GM15510 (cell line): ENCODE data around the gene BEND6.

Source experiments
- POLR2A ChIP-seq: IDR thresholded peaks from 3 replicates; pipeline ENCODE4 v1.6.1; 2011; ENCODE audit warnings: borderline replicate concordance; ENCODE audit not compliant: insufficient read length; ENCODE audit errors: extremely low read depth

BEND6 gene

DNA sequence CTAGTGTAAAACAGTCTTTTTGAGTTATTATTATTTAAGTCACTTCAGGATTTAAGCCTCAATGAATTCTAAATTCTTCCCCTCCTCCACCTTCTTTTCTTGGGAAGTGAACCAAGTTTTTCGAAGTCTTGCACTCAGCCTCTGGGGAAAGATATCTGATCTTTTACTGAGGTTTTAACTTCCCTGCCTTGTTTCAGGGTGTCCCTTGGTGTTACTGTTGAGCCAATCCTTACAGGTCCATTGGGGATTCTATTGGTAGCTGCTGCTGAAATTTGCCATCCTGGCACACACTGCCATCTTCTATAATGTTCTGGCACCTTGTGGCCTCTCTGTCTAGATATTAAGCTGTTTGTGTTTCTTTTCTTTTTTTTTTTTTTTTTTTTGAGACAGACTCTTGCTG is 31.7 kb downstream of the BEND6 start:
- no peak for TF ChIP-seq POLR2A

DNA sequence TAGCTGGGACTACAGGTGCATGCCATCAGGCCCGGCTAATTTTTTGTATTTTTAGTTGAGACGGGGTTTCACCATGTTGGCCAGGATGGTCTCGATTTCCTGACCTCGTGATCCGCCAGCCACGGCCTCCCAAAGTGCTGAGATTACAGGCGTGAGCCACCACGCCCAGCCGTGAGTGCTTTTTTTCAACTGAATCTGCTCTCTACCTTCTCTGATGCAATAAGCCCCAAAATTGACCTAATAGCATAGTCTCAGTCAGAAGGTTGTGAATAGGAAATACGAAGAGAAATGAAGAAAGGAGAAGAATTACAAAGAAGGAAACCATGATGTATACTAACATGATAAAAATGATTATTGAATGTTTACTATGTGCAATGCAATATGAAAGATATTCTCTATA is 33.2 kb downstream of the BEND6 start:
- no peak for TF ChIP-seq POLR2A

DNA sequence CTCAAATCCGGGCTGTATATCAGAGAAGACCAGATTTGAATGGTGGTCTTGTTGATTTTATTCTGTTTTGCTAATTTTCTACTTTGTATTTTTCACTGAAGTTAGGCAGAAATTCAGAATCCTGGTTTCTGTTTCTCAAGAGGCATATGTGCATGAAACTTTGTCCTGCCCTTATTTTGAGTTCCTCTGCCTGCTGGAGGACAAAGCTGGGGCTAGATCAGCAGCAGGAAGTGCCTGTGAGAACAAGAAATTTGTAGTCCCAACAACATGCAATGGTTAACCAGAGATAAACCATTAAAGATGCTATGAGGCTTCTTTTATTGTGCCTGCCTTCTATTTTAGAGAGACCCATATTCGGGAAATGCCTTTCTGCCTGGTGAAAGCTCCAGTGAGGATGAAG is 37.1 kb downstream of the BEND6 start:
- no peak for TF ChIP-seq POLR2A

DNA sequence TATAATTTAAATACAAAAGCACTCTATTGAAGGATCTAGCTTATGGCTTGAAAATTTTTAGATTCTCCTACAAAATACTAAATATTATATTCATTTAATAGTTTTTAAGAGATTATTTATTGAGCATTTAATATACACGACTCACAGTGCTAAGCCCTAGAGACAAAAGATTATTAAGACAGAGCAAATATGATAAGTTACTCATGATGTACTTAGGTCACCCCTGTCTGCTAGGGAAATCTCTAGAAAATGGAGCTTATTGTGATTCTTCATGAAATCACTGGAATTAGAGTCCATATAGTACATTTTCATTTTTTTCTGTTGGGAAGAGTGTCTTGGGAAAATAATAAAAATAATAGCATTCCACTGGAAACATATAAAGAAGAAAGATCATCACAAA is 37.8 kb downstream of the BEND6 start:
- TF ChIP-seq POLR2A: no peak

DNA sequence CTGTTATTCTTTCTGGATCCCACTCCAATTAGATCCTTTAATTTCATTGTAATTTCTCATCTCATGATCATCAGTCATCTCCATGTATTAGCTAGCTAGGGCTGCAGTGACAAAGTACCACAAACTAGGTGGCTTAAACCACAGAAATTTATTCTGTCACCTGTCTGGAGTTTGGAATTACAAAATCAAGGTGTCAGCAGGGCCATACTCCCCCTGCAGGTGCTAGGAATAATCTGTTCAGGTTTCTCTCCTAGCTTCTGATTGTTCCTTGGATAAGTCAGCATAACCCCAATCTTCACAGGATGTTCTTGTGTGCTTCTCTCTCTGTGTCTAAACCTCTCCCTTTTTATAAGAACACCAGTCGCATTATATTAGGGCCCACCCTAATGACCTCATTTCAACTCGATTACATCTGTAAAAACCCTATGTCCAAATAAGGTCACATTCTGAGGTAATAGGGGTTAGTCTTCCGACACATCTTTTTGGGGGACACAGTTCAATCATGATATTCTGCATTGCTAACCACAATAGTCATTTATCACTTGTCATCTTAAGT is 40.5 kb downstream of the BEND6 start:
- no peak for TF ChIP-seq POLR2A

DNA sequence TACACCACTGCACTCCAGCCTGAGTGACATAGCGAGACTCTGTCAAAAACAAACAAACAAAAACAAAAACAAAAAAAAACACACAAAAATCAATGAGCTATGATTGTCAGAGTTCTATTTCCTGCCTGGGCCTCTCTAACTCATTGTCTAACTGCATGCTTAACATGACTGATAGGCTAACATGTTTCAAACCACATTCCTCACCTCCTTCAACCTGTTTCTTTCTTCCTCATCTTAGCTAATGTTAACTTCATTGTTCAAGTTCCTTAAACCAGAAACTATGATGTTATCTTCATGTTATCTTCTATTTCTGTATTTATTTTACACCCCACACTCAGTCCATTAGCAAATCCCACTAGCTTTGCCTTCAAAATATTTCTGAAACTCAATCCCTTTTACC is 41.5 kb downstream of the BEND6 start:
- no peak for TF ChIP-seq POLR2A

DNA sequence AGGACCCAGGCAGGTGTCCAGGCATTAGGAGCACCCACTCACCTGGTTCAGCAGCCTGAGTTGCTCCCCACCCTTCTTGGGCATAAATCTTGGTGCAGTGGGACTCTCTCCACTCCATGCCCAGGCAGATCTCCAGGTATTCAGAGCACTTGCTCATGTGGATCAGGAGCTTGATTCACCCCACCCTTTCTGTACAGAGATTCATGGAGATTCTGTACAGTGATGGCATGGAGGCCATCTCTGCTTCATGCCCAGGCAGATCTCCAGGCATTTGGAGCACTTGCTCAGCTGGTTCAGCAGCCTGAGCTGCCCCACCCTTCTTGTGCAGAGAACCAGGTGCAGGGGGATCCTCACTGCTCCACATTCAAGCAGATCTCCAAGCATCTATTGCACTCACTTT is 44.1 kb downstream of the BEND6 start:
- no peak for TF ChIP-seq POLR2A

DNA sequence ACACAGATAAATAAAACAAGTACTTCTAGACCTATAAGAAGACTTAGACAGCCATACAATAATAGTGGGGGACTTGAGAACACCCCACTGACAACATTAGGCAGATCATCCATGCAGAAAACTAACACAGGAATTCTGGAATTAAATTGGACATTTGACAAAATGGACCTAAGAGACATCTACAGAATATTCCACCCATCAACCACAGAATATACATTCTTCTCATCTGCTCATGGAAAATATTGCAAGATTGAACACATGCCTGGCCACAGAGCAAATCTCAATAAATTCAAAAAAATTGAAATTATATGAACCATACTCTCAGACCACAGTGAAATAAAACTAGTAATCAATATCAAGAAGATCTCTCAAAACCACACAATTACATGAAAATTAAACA is 47.3 kb downstream of the BEND6 start:
- no peak for TF ChIP-seq POLR2A

DNA sequence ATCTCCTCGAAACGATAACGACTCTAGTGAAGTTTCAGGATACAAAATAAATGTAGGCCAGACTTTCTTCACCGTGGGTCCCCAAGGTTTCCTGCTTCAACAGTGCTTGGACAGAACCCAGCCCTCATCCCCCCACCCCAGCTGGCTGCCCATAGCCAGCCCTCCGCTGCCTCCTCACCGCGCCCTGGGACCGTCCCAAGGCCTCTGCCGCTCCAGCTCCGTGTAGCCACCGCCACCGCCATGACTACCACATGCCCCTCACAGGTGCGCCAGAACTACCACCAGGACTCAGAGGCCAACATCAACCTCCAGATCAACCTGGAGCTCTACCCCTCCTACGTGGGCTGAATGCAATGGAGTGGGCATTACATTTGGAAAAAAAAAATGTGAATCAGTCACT is 49.4 kb downstream of the BEND6 start:
- no peak for TF ChIP-seq POLR2A

DNA sequence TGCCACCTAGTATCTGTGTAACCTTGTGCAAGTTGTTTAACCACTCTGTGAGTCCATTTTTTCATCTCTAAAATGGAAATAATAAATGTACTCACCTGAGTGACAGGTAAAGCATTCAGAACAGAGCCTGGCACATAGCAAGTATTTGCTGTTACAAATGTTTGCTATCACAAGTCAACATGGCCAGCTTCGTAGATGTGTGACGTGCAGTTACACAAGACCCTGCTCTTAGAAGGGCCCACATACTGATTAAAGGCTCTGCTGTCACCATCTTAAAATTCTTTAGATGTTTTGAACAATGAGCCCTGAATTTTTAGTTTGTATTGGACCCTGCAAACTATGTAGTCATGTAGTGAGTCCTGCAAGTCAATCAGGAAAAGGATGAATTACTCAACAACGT is 51.2 kb downstream of the BEND6 start:
- no peak for TF ChIP-seq POLR2A

DNA sequence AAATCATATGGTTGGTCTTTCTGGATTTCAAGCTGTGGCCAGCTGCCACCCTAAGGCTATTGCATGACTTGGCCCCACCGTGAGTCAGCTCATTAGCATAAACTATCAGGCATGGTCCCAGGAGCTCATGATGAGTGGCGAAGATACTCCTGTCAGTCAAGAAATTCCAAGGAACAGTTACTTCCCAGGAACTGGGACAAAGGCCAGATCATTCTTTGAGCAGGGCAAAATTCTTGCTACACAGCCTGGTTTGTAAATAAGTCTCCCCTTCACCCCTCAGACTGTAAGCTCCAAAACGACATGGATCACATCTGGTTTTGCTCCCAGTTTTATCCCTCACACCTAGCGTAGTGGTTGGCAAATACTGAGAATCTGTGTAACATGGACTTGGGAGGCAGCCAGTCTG is 58.6 kb downstream of the BEND6 start:
- TF ChIP-seq POLR2A: no peak

DNA sequence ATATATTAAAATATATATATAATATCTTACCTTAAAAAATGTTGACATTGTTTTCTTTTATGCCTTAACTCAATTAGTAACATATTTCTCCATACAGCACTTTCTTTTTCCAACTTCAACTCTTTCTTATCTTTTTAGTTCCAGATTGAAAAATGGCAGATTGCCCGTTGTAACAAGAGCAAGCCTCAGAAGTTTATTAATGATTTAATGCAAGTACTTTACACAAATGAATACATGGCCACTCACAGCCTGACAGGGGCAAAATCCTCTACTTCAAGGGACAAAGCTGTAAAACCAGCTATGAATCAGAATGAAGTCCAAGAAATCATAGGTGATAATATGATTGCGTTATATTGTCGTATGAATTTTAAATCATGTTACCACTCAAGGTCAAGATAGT is 62.2 kb downstream of the BEND6 start:
- no peak for TF ChIP-seq POLR2A

DNA sequence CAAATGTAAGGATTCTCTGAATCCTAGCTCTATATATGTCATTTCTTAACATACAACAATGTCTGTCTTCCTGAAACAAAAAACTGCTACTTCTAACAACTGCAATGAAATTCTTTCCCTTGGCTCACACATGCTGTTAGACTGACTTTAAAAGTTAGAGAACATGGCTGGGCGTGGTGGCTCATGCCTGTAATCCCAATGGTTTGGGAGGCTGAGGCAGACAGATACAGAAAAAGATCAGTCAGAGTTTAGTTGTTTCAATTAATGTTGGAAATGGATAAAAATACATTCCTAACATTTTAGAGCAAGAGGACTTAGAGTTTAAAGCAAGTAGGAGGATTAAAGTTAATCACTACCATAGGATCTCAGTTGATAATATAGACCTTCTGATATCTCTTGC is 62.9 kb downstream of the BEND6 start:
- TF ChIP-seq POLR2A: no peak

DNA sequence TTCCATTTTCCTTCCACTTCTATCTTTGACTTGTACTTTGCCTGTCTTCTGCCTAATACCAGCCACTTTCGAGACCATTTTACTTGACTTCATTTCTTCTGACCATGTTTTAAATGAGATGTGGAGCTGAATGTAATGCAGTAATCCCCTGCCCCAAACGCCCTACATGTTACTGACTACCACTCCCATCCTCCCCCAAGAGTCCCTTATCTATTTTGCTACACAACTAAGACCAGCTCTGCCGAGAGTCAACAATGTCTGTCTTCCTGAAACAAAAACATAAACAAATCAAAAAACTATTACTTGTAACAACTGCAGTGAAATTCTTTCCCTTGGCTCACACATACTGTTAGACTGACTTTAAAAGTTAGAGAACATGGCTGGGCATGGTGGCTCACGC is 64.5 kb downstream of the BEND6 start:
- TF ChIP-seq POLR2A: no peak

DNA sequence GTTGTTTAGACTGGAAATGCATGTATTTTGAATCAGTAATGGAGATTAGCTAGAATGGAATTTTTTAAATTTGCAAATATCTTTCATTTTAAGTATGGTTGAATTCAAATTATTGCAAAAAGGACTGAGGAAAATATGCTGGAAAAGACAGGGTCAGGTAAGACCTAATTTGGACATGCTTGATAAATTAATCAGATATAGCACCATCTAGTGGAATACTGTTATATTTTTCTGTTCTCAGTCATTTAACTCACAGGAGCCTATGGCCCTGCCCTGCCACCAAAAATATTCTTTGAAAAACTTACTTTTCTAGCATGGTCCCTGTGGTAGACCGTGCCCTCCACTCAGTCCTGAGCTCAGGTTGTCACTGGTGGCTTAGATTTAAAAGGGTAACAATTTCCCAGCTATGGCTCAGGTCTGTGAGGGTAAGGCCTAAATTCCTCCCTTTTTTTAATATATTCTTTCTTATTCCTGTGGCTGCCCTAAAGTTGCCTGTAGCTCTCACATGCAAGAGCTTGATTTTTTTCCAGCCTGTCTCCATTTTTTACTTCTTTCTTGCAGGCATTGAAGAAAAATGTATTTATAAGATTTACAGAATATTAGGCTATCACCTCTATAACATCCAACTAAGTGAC is 66.3 kb downstream of the BEND6 start:
- no peak for TF ChIP-seq POLR2A

DNA sequence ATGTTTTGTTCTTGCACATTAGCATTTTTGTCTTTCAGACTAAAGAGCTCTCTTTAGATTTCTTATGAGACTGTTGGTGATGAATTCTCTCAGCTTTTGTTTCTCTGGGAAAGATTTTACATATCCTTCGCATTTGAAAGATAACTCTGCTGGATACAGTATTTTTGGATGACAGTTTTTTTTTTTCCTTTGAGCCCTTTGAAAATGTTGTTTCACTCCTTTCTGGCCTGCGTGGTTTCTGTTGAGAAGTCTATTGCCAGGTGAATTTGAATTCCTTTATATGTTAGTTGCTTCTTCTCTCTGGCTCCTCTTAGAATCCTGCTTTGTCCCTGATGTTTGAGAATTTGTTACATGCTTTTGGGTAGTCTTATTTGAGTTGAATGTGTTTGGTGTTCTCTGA is 69.4 kb downstream of the BEND6 start:
- no peak for TF ChIP-seq POLR2A

DNA sequence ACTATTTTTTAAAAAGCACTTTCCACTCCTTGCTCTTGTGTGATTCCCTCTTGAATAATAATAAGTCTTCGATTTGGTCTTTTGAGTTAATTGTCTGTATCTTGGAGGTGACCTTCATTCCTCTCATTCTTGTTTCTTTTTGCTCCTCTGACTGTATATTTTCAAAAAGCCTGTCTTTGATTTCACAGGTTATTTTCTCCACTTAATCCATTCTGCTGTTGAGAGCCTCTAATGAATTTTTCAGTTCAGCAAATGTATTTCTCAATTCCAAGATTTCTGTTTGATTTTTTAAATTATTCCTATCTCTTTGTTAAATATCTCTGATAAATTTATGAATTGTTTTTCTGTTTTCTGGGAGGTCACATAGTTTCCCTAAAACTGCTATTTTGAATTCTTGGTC is 69.9 kb downstream of the BEND6 start:
- no peak for TF ChIP-seq POLR2A
